H1 (cell line): ENCODE results near the gene USH2A. TPM values are rescaled to one million over a fixed set of nuclear protein-coding genes. Genes with fewer than 3 reads are reported as not detected.

ENCODE experiments used
- CTCF ChIA-PET: fragments of 300-600 bp; sonication (Branson Sonifier 250); formaldehyde crosslinking; loops from one replicate; lab custom pipeline; 2021; ENCODE audit not compliant: partially characterized antibody; lab: Charles Lee
- POLR2A ChIA-PET: fragments of 300-600 bp; sonication (Branson Sonifier 250); formaldehyde crosslinking; loops from one replicate; lab custom pipeline; 2021; ENCODE audit warnings: inconsistent platforms; ENCODE audit not compliant: partially characterized antibody; lab: Charles Lee
- DNase-seq, 2 experiments: peaks; one replicate each; pipeline versions ENCODE4 v3.0.0 to v3.0.0-alpha.2; 2010 to 2022; ENCODE audit warnings: low spot score in 2 of 2, low read depth in 1 of 2, mixed read lengths in 1 of 2
- FAIRE-seq: peaks from 2 replicates; lab custom pipeline; 2011; peaks lifted over from hg19 to GRCh38; lab: Jason Lieb, UNC
- H2AFZ ChIP-seq: 2 replicates; pipeline ENCODE4 v1.8.1; 2012; ENCODE audit warnings: low read length, inconsistent platforms
- H2AK5ac ChIP-seq: 2 replicates; pipeline ENCODE4 v1.6.1; 2013; ENCODE audit warnings: low read depth, low read length
- H2BK120ac ChIP-seq: replicated peaks from 2 replicates; pipeline ENCODE3; 2013; ENCODE audit warnings: low read depth, low read length, inconsistent platforms
- H2BK12ac ChIP-seq: 2 replicates; pipeline ENCODE4 v1.6.1; 2013; ENCODE audit warnings: low read depth, low read length
- H2BK15ac ChIP-seq: 2 replicates; pipeline ENCODE4 v1.6.1; 2013; ENCODE audit warnings: low read length
- H2BK20ac ChIP-seq: 2 replicates; pipeline ENCODE4 v1.6.1; 2013; ENCODE audit warnings: low read length
- H2BK5ac ChIP-seq: 2 replicates; pipeline ENCODE4 v1.6.1; 2013; ENCODE audit warnings: low read depth, low read length
- H3K14ac ChIP-seq: 2 replicates; pipeline ENCODE4 v1.6.1; 2013; ENCODE audit warnings: inconsistent platforms; ENCODE audit not compliant: insufficient read length
- H3K18ac ChIP-seq: 2 replicates; pipeline ENCODE4 v1.6.1; 2013; ENCODE audit warnings: low read length; ENCODE audit errors: extremely low read depth
- H3K23ac ChIP-seq: 2 replicates; pipeline ENCODE4 v1.6.1; 2013; ENCODE audit warnings: inconsistent platforms; ENCODE audit not compliant: insufficient read length
- H3K23me2 ChIP-seq: 2 replicates; pipeline ENCODE4 v1.6.1; 2013; ENCODE audit warnings: low read depth, low read length
- H3K27ac ChIP-seq: 2 replicates; pipeline ENCODE4 v1.6.1; 2011; ENCODE audit warnings: low read depth, low read length, inconsistent platforms
- H3K27me3 ChIP-seq, 4 experiments: replicated peaks in 1 of 4; 1 replicate in 1 of 4; 2 replicates in 3 of 4; pipeline versions ENCODE4 v1.6.1 to v1.8.1; 2011 to 2013; ENCODE audit warnings: low read length in 3 of 4, mild to moderate bottlenecking in 3 of 4, inconsistent platforms in 2 of 4, mixed read lengths in 2 of 4, moderate library complexity in 1 of 4; ENCODE audit not compliant: control insufficient read depth in 3 of 4, insufficient read depth in 3 of 4; ENCODE audit errors: extremely low read depth in 1 of 4
- H3K36me3 ChIP-seq, 4 experiments: 2 replicates each; pipeline versions ENCODE4 v1.6.1 to v1.8.1; 2011 to 2013; ENCODE audit warnings: mild to moderate bottlenecking in 4 of 4, low read length in 3 of 4, moderate library complexity in 2 of 4, control low read depth in 1 of 4, inconsistent platforms in 1 of 4; ENCODE audit not compliant: insufficient read depth in 4 of 4, control insufficient read depth in 2 of 4
- H3K4ac ChIP-seq: replicated peaks from 2 replicates; pipeline ENCODE3; 2013; ENCODE audit warnings: low read length, low read depth, mixed read lengths, inconsistent platforms; ENCODE audit not compliant: insufficient read length
- H3K4me1 ChIP-seq, 4 experiments: replicated peaks in 1 of 4; 1 replicate in 1 of 4; 2 replicates in 3 of 4; pipeline versions ENCODE4 v1.6.1 to v1.8.1; 2011 to 2013; ENCODE audit warnings: low read length in 3 of 4, inconsistent platforms in 2 of 4, mixed read lengths in 1 of 4; ENCODE audit not compliant: insufficient read depth in 4 of 4, control insufficient read depth in 3 of 4
- H3K4me2 ChIP-seq, 2 experiments: 2 replicates each; pipeline versions ENCODE4 v1.6.1 to v1.8.1; 2011 to 2013; ENCODE audit warnings: low read depth in 2 of 2, low read length in 2 of 2, control low read depth in 1 of 2, inconsistent platforms in 1 of 2, mild to moderate bottlenecking in 1 of 2; ENCODE audit not compliant: insufficient read depth in 1 of 2
- H3K4me3 ChIP-seq, 4 experiments: fragments of 200-600, 300-600 bp in 1 of 4; sonication (generic), shearing (Covaris generic), sonication (Bioruptor Twin) in 1 of 4; 2 replicates each; pipeline versions ENCODE4 v1.5.1 to v1.8.1; 2011 to 2016; ENCODE audit warnings: low read length in 4 of 4, low read depth in 3 of 4, control low read depth in 2 of 4, inconsistent platforms in 2 of 4, mild to moderate bottlenecking in 2 of 4, mixed read lengths in 1 of 4, moderate library complexity in 1 of 4; ENCODE audit not compliant: insufficient read depth in 2 of 4; ENCODE audit errors: extremely low read depth in 1 of 4
- H3K56ac ChIP-seq: replicated peaks from 2 replicates; pipeline ENCODE3; 2013; ENCODE audit warnings: low read depth, mild to moderate bottlenecking, mixed read lengths, low read length, inconsistent platforms; ENCODE audit not compliant: insufficient read length
- H3K79me1 ChIP-seq: 2 replicates; pipeline ENCODE4 v1.6.1; 2013; ENCODE audit warnings: low read depth, low read length, control low read depth
- H3K79me2 ChIP-seq, 2 experiments: 2 replicates each; pipeline versions ENCODE4 v1.6.1 to v1.8.1; 2012 to 2013; ENCODE audit warnings: low read length in 2 of 2, mild to moderate bottlenecking in 2 of 2, inconsistent platforms in 1 of 2; ENCODE audit not compliant: insufficient read depth in 2 of 2, control insufficient read depth in 1 of 2
- H3K9ac ChIP-seq, 4 experiments: replicated peaks in 1 of 4; 1 replicate in 1 of 4; 2 replicates in 3 of 4; pipeline versions ENCODE4 v1.6.1 to v1.8.1; 2011 to 2013; ENCODE audit warnings: low read depth in 3 of 4, low read length in 3 of 4, control low read depth in 2 of 4, mild to moderate bottlenecking in 2 of 4, moderate library complexity in 2 of 4, inconsistent platforms in 1 of 4; ENCODE audit errors: extremely low read depth in 1 of 4
- H3K9me3 ChIP-seq, 2 experiments: 2 replicates each; pipeline versions ENCODE4 v1.6.1 to v1.8.1; 2012 to 2013; ENCODE audit warnings: mild to moderate bottlenecking in 2 of 2, moderate library complexity in 2 of 2, control low read depth in 1 of 2, inconsistent platforms in 1 of 2, low read depth in 1 of 2, low read length in 1 of 2, mixed read lengths in 1 of 2; ENCODE audit not compliant: insufficient read depth in 2 of 2
- H4K20me1 ChIP-seq, 2 experiments: replicated peaks in 1 of 2; 2 replicates each; pipeline versions ENCODE3 to v1.8.1; 2011 to 2013; ENCODE audit warnings: inconsistent platforms in 2 of 2, low read length in 2 of 2, mild to moderate bottlenecking in 1 of 2; ENCODE audit not compliant: insufficient read depth in 2 of 2, control insufficient read depth in 1 of 2
- H4K5ac ChIP-seq: 2 replicates; pipeline ENCODE4 v1.6.1; 2013; ENCODE audit warnings: low read length, low read depth, mixed read lengths, inconsistent platforms; ENCODE audit not compliant: insufficient read length
- H4K8ac ChIP-seq: 2 replicates; pipeline ENCODE4 v1.8.0; 2013; ENCODE audit warnings: mild to moderate bottlenecking, moderate library complexity, low read length, inconsistent platforms; ENCODE audit not compliant: insufficient read depth; ENCODE audit errors: extremely low read depth
- H4K91ac ChIP-seq: replicated peaks from 2 replicates; pipeline ENCODE3; 2013; ENCODE audit warnings: low read length, mixed read lengths, inconsistent platforms; ENCODE audit not compliant: insufficient read length
- ASH2L ChIP-seq: fragments of 200-600, 300-600 bp; sonication (generic); IDR thresholded peaks from one replicate; pipeline ENCODE4 v1.7.1; 2017; ENCODE audit warnings: low read length
- BCL11A ChIP-seq, 2 experiments: IDR thresholded peaks; one replicate each; pipeline ENCODE4 v1.6.1; 2011; ENCODE audit warnings: low read depth in 2 of 2, low read length in 2 of 2, mild to moderate bottlenecking in 2 of 2
- BRCA1 ChIP-seq: IDR thresholded peaks from 2 replicates; pipeline ENCODE4 v1.6.1; 2012; ENCODE audit warnings: low read depth, low read length, improper control_type of control experiment
- CHD1 ChIP-seq: IDR thresholded peaks from 2 replicates; pipeline ENCODE4 v1.6.1; 2012; ENCODE audit warnings: low read depth, low read length, improper control_type of control experiment
- CTBP2 ChIP-seq: IDR thresholded peaks from 2 replicates; pipeline ENCODE4 v1.7.0; 2011; ENCODE audit warnings: borderline replicate concordance, mild to moderate bottlenecking, moderate library complexity, mixed read lengths, low read length; ENCODE audit not compliant: insufficient read depth, insufficient read length
- GABPA ChIP-seq: IDR thresholded peaks from 2 replicates; pipeline ENCODE4 v1.6.1; 2011; ENCODE audit warnings: mild to moderate bottlenecking, low read length, moderate library complexity, borderline replicate concordance; ENCODE audit not compliant: insufficient read depth
- HDAC6 ChIP-seq: IDR thresholded peaks from one replicate; pipeline ENCODE4 v1.7.1; 2012; ENCODE audit warnings: low read depth, mild to moderate bottlenecking, inconsistent platforms, low read length, moderate library complexity
- JUND ChIP-seq: IDR thresholded peaks from 2 replicates; pipeline ENCODE4 v1.6.1; 2011; ENCODE audit warnings: mild to moderate bottlenecking, improper control_type of control experiment, low read length
- NRF1 ChIP-seq: IDR thresholded peaks from 2 replicates; pipeline ENCODE4 v1.6.1; 2011; ENCODE audit warnings: mild to moderate bottlenecking, low read depth, low read length, improper control_type of control experiment
- SAP30 ChIP-seq: fragments of 300-600 bp; sonication (generic); IDR thresholded peaks from 2 replicates; pipeline ENCODE4 v1.7.1; 2012; ENCODE audit warnings: low read length, moderate library complexity, mild to moderate bottlenecking, inconsistent platforms; ENCODE audit not compliant: insufficient read depth, insufficient replicate concordance
- SIRT6 ChIP-seq: IDR thresholded peaks from one replicate; pipeline ENCODE4 v1.7.1; 2012; ENCODE audit warnings: low read length, inconsistent platforms
- SP1 ChIP-seq: IDR thresholded peaks from 2 replicates; pipeline ENCODE4 v1.6.1; 2011; ENCODE audit warnings: low read depth, low read length
- SP2 ChIP-seq: IDR thresholded peaks from 2 replicates; pipeline ENCODE4 v1.6.1; 2012; ENCODE audit warnings: mild to moderate bottlenecking, low read length, inconsistent platforms
- SUZ12 ChIP-seq: fragments of 200-600 bp; sonication (generic); IDR thresholded peaks from 2 replicates; pipeline ENCODE4 v1.6.1; 2012; ENCODE audit warnings: mild to moderate bottlenecking, inconsistent platforms, low read length, moderate library complexity, mixed read lengths
- TAF1 ChIP-seq: IDR thresholded peaks from 2 replicates; pipeline ENCODE4 v1.6.1; 2011; ENCODE audit warnings: mild to moderate bottlenecking, low read depth, low read length
- TAF7 ChIP-seq: optimal IDR thresholded peaks from 2 replicates; pipeline ENCODE3; 2011; ENCODE audit warnings: low read depth, mild to moderate bottlenecking, inconsistent platforms, low read length, moderate library complexity, borderline replicate concordance
- WGBS, 2 experiments: shearing (Covaris generic) in 1 of 2; methylation state at CpG; one replicate each; pipeline versions ENCODE4 v1.1.6 to v1.1.7; 2013 to 2015; ENCODE audit warnings: low lambda C conversion rate in 2 of 2, mixed read lengths in 2 of 2, inconsistent platforms in 1 of 2, low coverage in 1 of 2, missing lambda C conversion rate in 1 of 2; ENCODE audit not compliant: insufficient replicate concordance in 2 of 2, insufficient coverage in 1 of 2, insufficient read length in 1 of 2; ENCODE audit errors: extremely low coverage in 1 of 2, missing lambda C conversion rate in 1 of 2; 5-methylcytosine and 5-hydroxymethylcytosine counted together
- polyA plus RNA-seq, 7 experiments: library from polyadenylated mRNA; depleted of rRNA in 3 of 7; stranded (reverse) in 5 of 7; unstranded in 2 of 7; fragments of >200 nt in 5 of 7; fragments of 200-250 nt in 2 of 7; gene quantifications; 1 replicate in 5 of 7; 2 replicates in 1 of 7; 4 replicates in 1 of 7; pipeline versions ENCODE4 v1.2.1 to v1.2.3, GENCODE V29; 2011 to 2013; ENCODE audit warnings: missing spikeins in 2 of 7, mixed read lengths in 2 of 7
- total RNA-seq: library from RNA; stranded (reverse); fragmentation: NEBNext Ultra II Directional; extraction: Animal tissue kit (Norgen Biotek cat#: 25700); gene quantifications from 2 replicates; pipeline ENCODE4 v1.2.1, GENCODE V29; 2021

Gene USH2A
- total and polyA plus RNA-seq, 2 of the 8 experiments (the other 6 are each of a cell fraction or from before 2014, with no cell fraction given), result 0.02 to 0.17 TPM

DNA sequence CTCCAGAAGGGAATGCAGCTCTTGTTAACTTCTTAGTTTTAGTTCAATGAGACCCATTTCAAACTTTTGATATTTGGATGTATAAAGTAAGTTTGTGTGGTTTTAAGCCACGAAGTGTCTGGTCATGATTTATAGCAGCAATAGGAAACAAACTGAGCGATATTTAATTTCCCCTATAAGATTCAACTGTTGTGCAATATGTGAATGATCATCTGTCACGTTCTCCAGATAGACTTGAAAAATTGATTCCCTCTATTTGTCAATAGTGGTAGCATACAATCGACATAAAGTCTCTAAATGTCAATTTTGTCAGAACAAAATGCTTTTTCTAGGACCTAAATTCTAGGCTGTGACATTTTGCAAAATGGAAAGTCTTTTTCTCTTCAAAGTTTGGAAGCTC, 616.0 kb downstream of the USH2A start:
- FAIRE-seq (no peak), DNase-seq (no peak)
- Histone ChIP-seq H4K91ac (no peak overlapping the region), H3K23me2 (no peaks in the 10 kb centered on the region), H2BK15ac (no peak overlapping the region), H3K79me2 (no peaks in the 10 kb centered on the region), H3K18ac (no peak overlapping the region), H3K9ac (no peak overlapping the region), H2BK12ac (no peak overlapping the region), H3K9me3 (peaks cover 0 to 2% of the 10 kb centered on the region in 2 experiments; a peak in 2 of 4 replicates), H2BK120ac (no peak overlapping the region), H3K4ac (no peak overlapping the region), H3K23ac (no peak overlapping the region), H3K4me1 (0 out of 7 replicates have a peak, but pooled peaks cover 0 to 2% (median 0%) of the 10 kb centered on the region in 4 experiments), H3K79me1 (no peaks in the 10 kb centered on the region), H2BK5ac (no peak overlapping the region), H4K8ac (no peak overlapping the region), H3K27ac (no peak overlapping the region), H3K27me3 (no peaks in the 10 kb centered on the region), H4K20me1 (no peaks in the 10 kb centered on the region), H2BK20ac (no peak overlapping the region), H3K4me3 (no peak overlapping the region), H3K36me3 (no peaks in the 10 kb centered on the region), H4K5ac (no peak overlapping the region), H3K4me2 (no peak overlapping the region), H2AK5ac (no peak overlapping the region), H3K14ac (no peak overlapping the region), H3K56ac (no peak overlapping the region), H2AFZ (no peak overlapping the region)
- 90% methylated on average over 4 of the region's 4 CpGs; no CpG with 5 or more reads in 1 of the 2 experiments for WGBS, 2 experiments
- ChIA-PET POLR2A (no interaction called here), CTCF (no interaction called here)
- TF ChIP-seq SP1 (no peak), TAF1 (no peak), SAP30 (no peak), BRCA1 (no peak), HDAC6 (no peak), CHD1 (no peak), SIRT6 (no peak), NRF1 (no peak), JUND (no peak), BCL11A (IDR thresholded peaks at IDR 0.05; ENCODE audit: low read depth in 2 of 2, low read length in 2 of 2) (no peak), SUZ12 (no peak), CTBP2 (no peak), GABPA (no peak), ASH2L (no peak), SP2 (no peak), TAF7 (no peak)
